SK-N-SH treated with all-trans-retinoic acid at 6 μM for 48 hours (cell line): ENCODE data around the gene ZACN.

Experiments used
- ARNTL ChIP-seq: fragments of 450-650 bp; formaldehyde crosslinking; IDR thresholded peaks from 2 replicates; pipeline ENCODE4 v1.5.0; 2020; ENCODE audit warnings: low read depth, mild to moderate bottlenecking, moderate library complexity, borderline replicate concordance
- CSDC2 ChIP-seq: fragments of 250-450 bp; sonication (Bioruptor Pico); IDR thresholded peaks from 2 replicates; pipeline ENCODE4 v1.5.0; 2020; ENCODE audit warnings: mild to moderate bottlenecking, moderate library complexity
- ESRRG ChIP-seq: fragments of 250-450 bp; sonication (Bioruptor Pico); IDR thresholded peaks from 2 replicates; pipeline ENCODE4 v1.6.1; 2021; ENCODE audit warnings: mild to moderate bottlenecking
- PATZ1 ChIP-seq: fragments of 250-450 bp; sonication (Bioruptor Pico); IDR thresholded peaks from 2 replicates; pipeline ENCODE4 v1.8.0; 2020; ENCODE audit warnings: mild to moderate bottlenecking, moderate library complexity, borderline replicate concordance
- RARB ChIP-seq: fragments of 250-450 bp; sonication (Bioruptor Pico); IDR thresholded peaks from 2 replicates; pipeline ENCODE4 v1.8.0; 2021; ENCODE audit warnings: mild to moderate bottlenecking, moderate library complexity
- TCF4 ChIP-seq: fragments of 250-450 bp; sonication (Bioruptor Pico); IDR thresholded peaks from 2 replicates; pipeline ENCODE4 v1.8.0; 2021; ENCODE audit warnings: mild to moderate bottlenecking, moderate library complexity, borderline replicate concordance
- ZFP3 ChIP-seq: fragments of 250-450 bp; sonication (Bioruptor Pico); IDR thresholded peaks from 2 replicates; pipeline ENCODE4 v1.5.0; 2020; ENCODE audit warnings: mild to moderate bottlenecking, moderate library complexity
- ZNF565 ChIP-seq: fragments of 450-650 bp; formaldehyde crosslinking; conservative IDR thresholded peaks from 2 replicates; pipeline ENCODE4 v1.5.0; 2020; ENCODE audit warnings: low read depth, mild to moderate bottlenecking, moderate library complexity
- ZNF8 ChIP-seq: fragments of 450-650 bp; formaldehyde crosslinking; IDR thresholded peaks from 2 replicates; pipeline ENCODE4 v1.5.0; 2020; ENCODE audit warnings: mild to moderate bottlenecking, moderate library complexity
- TF ChIP-seq, protein P1 (sequence below): fragments of 250-450 bp; sonication (Bioruptor Pico); IDR thresholded peaks from 2 replicates; pipeline ENCODE4 v1.5.1; 2020; ENCODE audit warnings: low read depth, mild to moderate bottlenecking, moderate library complexity
- TF ChIP-seq, protein P2 (sequence below): fragments of 250-450 bp; sonication (Bioruptor Pico); IDR thresholded peaks from 2 replicates; pipeline ENCODE4 v1.5.0; 2020; ENCODE audit warnings: mild to moderate bottlenecking, moderate library complexity
- TF ChIP-seq, protein P3 (sequence below): fragments of 250-450 bp; sonication (Bioruptor Pico); IDR thresholded peaks from 2 replicates; pipeline ENCODE4 v1.5.1; 2021; ENCODE audit warnings: mild to moderate bottlenecking, moderate library complexity

GRCh38 chr17:76120658-76121008, 41.7 kb downstream of the ZACN start:
- no peak for TF ChIP-seq PATZ1
- TF ChIP-seq ZNF8 (CRISPR knock-in tag): no peak
- TF ChIP-seq, protein P1, sequence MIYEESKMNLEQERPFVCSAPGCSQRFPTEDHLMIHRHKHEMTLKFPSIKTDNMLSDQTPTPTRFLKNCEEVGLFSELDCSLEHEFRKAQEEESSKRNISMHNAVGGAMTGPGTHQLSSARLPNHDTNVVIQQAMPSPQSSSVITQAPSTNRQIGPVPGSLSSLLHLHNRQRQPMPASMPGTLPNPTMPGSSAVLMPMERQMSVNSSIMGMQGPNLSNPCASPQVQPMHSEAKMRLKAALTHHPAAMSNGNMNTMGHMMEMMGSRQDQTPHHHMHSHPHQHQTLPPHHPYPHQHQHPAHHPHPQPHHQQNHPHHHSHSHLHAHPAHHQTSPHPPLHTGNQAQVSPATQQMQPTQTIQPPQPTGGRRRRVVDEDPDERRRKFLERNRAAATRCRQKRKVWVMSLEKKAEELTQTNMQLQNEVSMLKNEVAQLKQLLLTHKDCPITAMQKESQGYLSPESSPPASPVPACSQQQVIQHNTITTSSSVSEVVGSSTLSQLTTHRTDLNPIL: no peak
- TF ChIP-seq, protein P2, sequence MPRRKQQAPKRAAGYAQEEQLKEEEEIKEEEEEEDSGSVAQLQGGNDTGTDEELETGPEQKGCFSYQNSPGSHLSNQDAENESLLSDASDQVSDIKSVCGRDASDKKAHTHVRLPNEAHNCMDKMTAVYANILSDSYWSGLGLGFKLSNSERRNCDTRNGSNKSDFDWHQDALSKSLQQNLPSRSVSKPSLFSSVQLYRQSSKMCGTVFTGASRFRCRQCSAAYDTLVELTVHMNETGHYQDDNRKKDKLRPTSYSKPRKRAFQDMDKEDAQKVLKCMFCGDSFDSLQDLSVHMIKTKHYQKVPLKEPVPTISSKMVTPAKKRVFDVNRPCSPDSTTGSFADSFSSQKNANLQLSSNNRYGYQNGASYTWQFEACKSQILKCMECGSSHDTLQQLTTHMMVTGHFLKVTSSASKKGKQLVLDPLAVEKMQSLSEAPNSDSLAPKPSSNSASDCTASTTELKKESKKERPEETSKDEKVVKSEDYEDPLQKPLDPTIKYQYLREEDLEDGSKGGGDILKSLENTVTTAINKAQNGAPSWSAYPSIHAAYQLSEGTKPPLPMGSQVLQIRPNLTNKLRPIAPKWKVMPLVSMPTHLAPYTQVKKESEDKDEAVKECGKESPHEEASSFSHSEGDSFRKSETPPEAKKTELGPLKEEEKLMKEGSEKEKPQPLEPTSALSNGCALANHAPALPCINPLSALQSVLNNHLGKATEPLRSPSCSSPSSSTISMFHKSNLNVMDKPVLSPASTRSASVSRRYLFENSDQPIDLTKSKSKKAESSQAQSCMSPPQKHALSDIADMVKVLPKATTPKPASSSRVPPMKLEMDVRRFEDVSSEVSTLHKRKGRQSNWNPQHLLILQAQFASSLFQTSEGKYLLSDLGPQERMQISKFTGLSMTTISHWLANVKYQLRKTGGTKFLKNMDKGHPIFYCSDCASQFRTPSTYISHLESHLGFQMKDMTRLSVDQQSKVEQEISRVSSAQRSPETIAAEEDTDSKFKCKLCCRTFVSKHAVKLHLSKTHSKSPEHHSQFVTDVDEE (CRISPR knock-in tag): no peak
- no peak for TF ChIP-seq ESRRG (CRISPR knock-in tag)
- TF ChIP-seq ARNTL (CRISPR knock-in tag): no peak
- no peak for TF ChIP-seq ZFP3 (CRISPR knock-in tag)
- TF ChIP-seq ZNF565: no peak
- no peak for TF ChIP-seq TCF4
- TF ChIP-seq CSDC2 (CRISPR knock-in tag): no peak
- TF ChIP-seq RARB (CRISPR knock-in tag): no peak
- TF ChIP-seq, protein P3, sequence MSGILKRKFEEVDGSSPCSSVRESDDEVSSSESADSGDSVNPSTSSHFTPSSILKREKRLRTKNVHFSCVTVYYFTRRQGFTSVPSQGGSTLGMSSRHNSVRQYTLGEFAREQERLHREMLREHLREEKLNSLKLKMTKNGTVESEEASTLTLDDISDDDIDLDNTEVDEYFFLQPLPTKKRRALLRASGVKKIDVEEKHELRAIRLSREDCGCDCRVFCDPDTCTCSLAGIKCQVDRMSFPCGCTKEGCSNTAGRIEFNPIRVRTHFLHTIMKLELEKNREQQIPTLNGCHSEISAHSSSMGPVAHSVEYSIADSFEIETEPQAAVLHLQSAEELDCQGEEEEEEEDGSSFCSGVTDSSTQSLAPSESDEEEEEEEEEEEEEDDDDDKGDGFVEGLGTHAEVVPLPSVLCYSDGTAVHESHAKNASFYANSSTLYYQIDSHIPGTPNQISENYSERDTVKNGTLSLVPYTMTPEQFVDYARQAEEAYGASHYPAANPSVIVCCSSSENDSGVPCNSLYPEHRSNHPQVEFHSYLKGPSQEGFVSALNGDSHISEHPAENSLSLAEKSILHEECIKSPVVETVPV (CRISPR knock-in tag): no peak
